HepG2 (cell line): Measurements from ENCODE around the gene ACTR6. TPM values are rescaled to one million over a fixed set of nuclear protein-coding genes. Genes with fewer than 3 reads are reported as not detected.

Experiments
- ATAC-seq: fragments of 200-7000 bp; cut with Tn5 transposase; 3 replicates; pipeline ENCODE4 v1.9.1; 2020; ENCODE audit warnings: mild to moderate bottlenecking, moderate library complexity
- BruUV-seq: library from RNA; stranded (reverse); fragments of 400-500 nt; replicated peaks from 2 replicates; lab custom pipeline; 2021; lab: Mats Ljungman, UMichigan
- CTCF ChIA-PET: fragments of 300-600 bp; formaldehyde crosslinking; extraction: SDS; loops from one replicate; lab custom pipeline; 2021; ENCODE audit warnings: low total read pairs, inconsistent platforms, low intra/inter-chr PET ratio; lab: Yijun Ruan, JAX
- POLR2A ChIA-PET: fragments of 350-600 bp; sonication (Branson Sonifier 250); formaldehyde crosslinking; loops from one replicate; lab custom pipeline; 2020; ENCODE audit warnings: antibody characterized with exemption, inconsistent platforms; lab: Yijun Ruan, JAX
- DNase-seq: peaks from one replicate; pipeline ENCODE4 v3.0.0-alpha.2; 2015; ENCODE audit warnings: low spot score
- FAIRE-seq: peaks from 3 replicates; lab custom pipeline; 2011; peaks lifted over from hg19 to GRCh38; lab: Jason Lieb, UNC
- H2AFZ ChIP-seq: one replicate; pipeline ENCODE4 v1.6.1; 2011; ENCODE audit warnings: low read length, inconsistent platforms
- H3K27ac ChIP-seq: fragments of 300-600 bp; 3 replicates; pipeline ENCODE4 v1.8.0; 2011; ENCODE audit warnings: mixed run types, mild to moderate bottlenecking, mixed read lengths, low read length, inconsistent platforms; ENCODE audit not compliant: insufficient read depth; ENCODE audit errors: extremely low read length
- H3K27me3 ChIP-seq, 2 experiments: fragments of 200-600 bp in 1 of 2; 2 replicates in 1 of 2; 3 replicates in 1 of 2; pipeline versions ENCODE4 v1.6.0 to v1.8.0; 2011; ENCODE audit warnings: low read length in 2 of 2, mild to moderate bottlenecking in 2 of 2, moderate library complexity in 2 of 2, inconsistent platforms in 1 of 2; ENCODE audit not compliant: insufficient read depth in 2 of 2, control insufficient read depth in 1 of 2
- H3K36me3 ChIP-seq, 2 experiments: fragments of 200-600 bp in 1 of 2; replicated peaks in 1 of 2; 2 replicates in 1 of 2; 3 replicates in 1 of 2; pipeline versions ENCODE4 v1.5.1 to v1.8.0; 2011; ENCODE audit warnings: low read length in 2 of 2, inconsistent platforms in 1 of 2; ENCODE audit not compliant: insufficient read depth in 2 of 2, control insufficient read depth in 1 of 2
- H3K4me1 ChIP-seq: 2 replicates; pipeline ENCODE4 v1.5.1; 2012; ENCODE audit warnings: low read length, inconsistent platforms; ENCODE audit not compliant: insufficient read depth
- H3K4me2 ChIP-seq: 2 replicates; pipeline ENCODE4 v1.6.0; 2011; ENCODE audit warnings: low read depth, low read length, inconsistent platforms
- H3K4me3 ChIP-seq, 3 experiments: fragments of 200-600 bp in 1 of 3; sonication (generic), shearing (Covaris generic) in 1 of 3; replicated peaks in 1 of 3; 2 replicates each; pipeline ENCODE4 v1.5.1; 2011 to 2016; ENCODE audit warnings: low read length in 3 of 3, inconsistent platforms in 2 of 3, low read depth in 2 of 3, mild to moderate bottlenecking in 2 of 3, control low read depth in 1 of 3, mixed read lengths in 1 of 3; ENCODE audit not compliant: insufficient read depth in 1 of 3
- H3K79me2 ChIP-seq: one replicate; pipeline ENCODE4 v1.6.1; 2011; ENCODE audit warnings: low read length, inconsistent platforms; ENCODE audit not compliant: insufficient read depth
- H3K9ac ChIP-seq: 2 replicates; pipeline ENCODE4 v1.6.0; 2011; ENCODE audit warnings: mild to moderate bottlenecking, low read depth, low read length, inconsistent platforms; ENCODE audit not compliant: insufficient read depth
- H3K9me3 ChIP-seq: 2 replicates; pipeline ENCODE4 v1.5.1; 2012; ENCODE audit warnings: mild to moderate bottlenecking, low read length
- H4K20me1 ChIP-seq: 2 replicates; pipeline ENCODE4 v1.6.0; 2011; ENCODE audit warnings: inconsistent platforms, mild to moderate bottlenecking, low read length, moderate library complexity; ENCODE audit not compliant: insufficient read depth
- BRD4 ChIP-seq: sonication (generic); formaldehyde crosslinking; IDR thresholded peaks from 2 replicates; pipeline ENCODE4 v1.4.0; 2020; ENCODE audit warnings: missing genetic modification reagents
- CHCHD3 ChIP-seq: sonication (generic); formaldehyde crosslinking; IDR thresholded peaks from 2 replicates; pipeline ENCODE4 v1.8.0; 2022; ENCODE audit warnings: mild to moderate bottlenecking, missing genetic modification reagents, moderate library complexity
- ETS1 ChIP-seq: sonication (generic); formaldehyde crosslinking; IDR thresholded peaks from 2 replicates; pipeline ENCODE4 v1.4.0; 2020; ENCODE audit warnings: missing genetic modification reagents
- FOXA1 ChIP-seq, 2 experiments: fragments of 450-650 bp in 1 of 2; sonication (generic) in 1 of 2; formaldehyde crosslinking in 1 of 2; IDR thresholded peaks; 2 replicates each; pipeline versions ENCODE4 v1.4.0 to v1.6.1; 2016 to 2020; ENCODE audit warnings: missing genetic modification reagents in 1 of 2
- SP1 ChIP-seq, 2 experiments: fragments of 450-650 bp in 1 of 2; sonication (generic) in 1 of 2; formaldehyde crosslinking in 1 of 2; IDR thresholded peaks; 2 replicates each; pipeline versions ENCODE4 v1.4.0 to v1.6.1; 2016 to 2020; ENCODE audit warnings: missing genetic modification reagents in 1 of 2
- ZNF101 ChIP-seq: sonication (generic); formaldehyde crosslinking; IDR thresholded peaks from 2 replicates; pipeline ENCODE4 v1.4.0; 2020; ENCODE audit warnings: mild to moderate bottlenecking, low read depth, missing genetic modification reagents, borderline replicate concordance
- ZNF549 ChIP-seq: sonication (generic); formaldehyde crosslinking; IDR thresholded peaks from 2 replicates; pipeline ENCODE4 v1.5.0; 2020; ENCODE audit warnings: missing genetic modification reagents
- WGBS: methylation state at CpG from one replicate; pipeline ENCODE4 v1.1.6; 2017; ENCODE audit warnings: low lambda C conversion rate; 5-methylcytosine and 5-hydroxymethylcytosine counted together
- in situ Hi-C: cut with HindIII; loops from 2 replicates; pipeline ENCODE4 v1.10.0; 2017; ENCODE audit warnings: low pct_unique_long_range_greater_than_20kb; ENCODE audit not compliant: extremely low pct_ligation_motif_present
- intact Hi-C: fragments of 100-400 bp; cut with micrococcal nuclease; formaldehyde crosslinking; loops from one replicate; pipeline ENCODE4 v1.10.0; 2022; ENCODE audit not compliant: unreplicated experiment
- polyA plus RNA-seq, 8 experiments: library from polyadenylated mRNA; depleted of rRNA in 3 of 8; stranded (reverse) in 7 of 8; unstranded in 1 of 8; fragments of >200 nt; fragmentation: Illumina TruSeq in 4 of 8; extraction: Trizol in 4 of 8; gene quantifications; 2 replicates each; pipeline versions ENCODE4 v1.2.1 to v1.2.3, GENCODE V29; 2011 to 2016; ENCODE audit warnings: low read depth in 4 of 8, missing spikeins in 1 of 8, mixed read lengths in 1 of 8; ENCODE audit not compliant: insufficient read depth in 1 of 8
- total RNA-seq, 5 experiments: library from RNA; depleted of rRNA; stranded (reverse); fragments of >200 nt; fragmentation: Illumina TruSeq; extraction: Trizol; gene quantifications; 2 replicates each; pipeline ENCODE4 v1.2.3, GENCODE V29; 2016; ENCODE audit warnings: low read depth in 1 of 5
- TF ChIP-seq, protein P1 (sequence below): sonication (generic); IDR thresholded peaks from 2 replicates; pipeline ENCODE4 v1.6.1; 2016; ENCODE audit warnings: low read depth, borderline replicate concordance
- TF ChIP-seq, protein P2 (sequence below): sonication (generic); formaldehyde crosslinking; IDR thresholded peaks from 2 replicates; pipeline ENCODE4 v1.4.0; 2020; ENCODE audit warnings: missing genetic modification reagents, borderline replicate concordance

Gene ACTR6
- total and polyA plus RNA-seq, 2 of the 13 experiments (the other 11 are each of a cell fraction or from before 2014, with no cell fraction given), result 12.9 to 22.4 TPM

DNA sequence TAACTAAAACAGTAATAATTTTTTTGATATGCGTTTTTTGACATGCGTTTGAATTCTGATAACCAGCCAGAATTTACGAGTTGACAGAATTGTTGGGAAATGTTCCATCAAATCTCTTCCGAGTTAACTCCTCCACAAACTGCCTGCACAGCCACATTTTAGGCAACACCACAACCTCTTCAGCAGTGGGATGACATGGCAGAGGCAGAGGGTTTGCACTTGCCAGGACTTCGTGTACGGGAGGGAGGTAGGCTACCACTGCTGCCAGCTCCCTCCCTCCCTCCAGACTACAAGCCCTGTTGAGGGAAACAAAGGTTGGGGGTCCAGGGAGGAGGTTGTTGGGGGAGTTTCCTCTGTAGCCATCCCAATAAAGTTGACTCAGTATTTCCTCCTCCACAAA, 14.5 kb upstream of the ACTR6 start:
- 93% methylated on average over 6 of the region's 6 CpGs for WGBS
- ATAC-seq (no peak), FAIRE-seq (no peak), DNase-seq (no peak)
- H3K36me3 ChIP-seq, result peaks cover 2 to 16% of the 10 kb centered on the region in 2 experiments; a peak in 3 of 5 replicates
- no peak overlapping the region for H3K9ac ChIP-seq
- BruUV-seq, result no TSS peak
- no peak overlapping the region for H3K27ac ChIP-seq
- no peak overlapping the region for H2AFZ ChIP-seq
- in situ Hi-C loops (no loop called here), intact Hi-C loops (no loop called here)
- ChIA-PET CTCF (no interaction called here), POLR2A (interaction anchor here (1.7 kb wide), 1 partner anchor 14 kb away, joined by 4 read pairs; the partner anchor contains the start of gene ACTR6)
- no peaks in the 10 kb centered on the region for H3K79me2 ChIP-seq
- no peaks in the 10 kb centered on the region for H4K20me1 ChIP-seq
- no peaks in the 10 kb centered on the region for H3K27me3 ChIP-seq
- no peak overlapping the region for H3K4me2 ChIP-seq
- no peak overlapping the region for H3K4me3 ChIP-seq
- peaks cover 23% of the 10 kb centered on the region for H3K4me1 ChIP-seq
- H3K9me3 ChIP-seq, result no peaks in the 10 kb centered on the region
- TF ChIP-seq ETS1 (CRISPR knock-in tag) (no peak), FOXA1 (IDR thresholded peaks at IDR 0.05) (no peak), FOXA1 (CRISPR knock-in tag; IDR thresholded peaks at IDR 0.05) (no peak), SP1 (IDR thresholded peaks at IDR 0.05) (no peak), SP1 (CRISPR knock-in tag; IDR thresholded peaks at IDR 0.05) (no peak), CHCHD3 (CRISPR knock-in tag) (no peak), ZNF101 (CRISPR knock-in tag) (no peak), ZNF549 (CRISPR knock-in tag) (no peak), BRD4 (CRISPR knock-in tag) (no peak)
- TF ChIP-seq, protein P1, sequence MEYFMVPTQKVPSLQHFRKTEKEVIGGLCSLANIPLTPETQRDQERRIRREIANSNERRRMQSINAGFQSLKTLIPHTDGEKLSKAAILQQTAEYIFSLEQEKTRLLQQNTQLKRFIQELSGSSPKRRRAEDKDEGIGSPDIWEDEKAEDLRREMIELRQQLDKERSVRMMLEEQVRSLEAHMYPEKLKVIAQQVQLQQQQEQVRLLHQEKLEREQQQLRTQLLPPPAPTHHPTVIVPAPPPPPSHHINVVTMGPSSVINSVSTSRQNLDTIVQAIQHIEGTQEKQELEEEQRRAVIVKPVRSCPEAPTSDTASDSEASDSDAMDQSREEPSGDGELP, result no peak
- TF ChIP-seq, protein P2, sequence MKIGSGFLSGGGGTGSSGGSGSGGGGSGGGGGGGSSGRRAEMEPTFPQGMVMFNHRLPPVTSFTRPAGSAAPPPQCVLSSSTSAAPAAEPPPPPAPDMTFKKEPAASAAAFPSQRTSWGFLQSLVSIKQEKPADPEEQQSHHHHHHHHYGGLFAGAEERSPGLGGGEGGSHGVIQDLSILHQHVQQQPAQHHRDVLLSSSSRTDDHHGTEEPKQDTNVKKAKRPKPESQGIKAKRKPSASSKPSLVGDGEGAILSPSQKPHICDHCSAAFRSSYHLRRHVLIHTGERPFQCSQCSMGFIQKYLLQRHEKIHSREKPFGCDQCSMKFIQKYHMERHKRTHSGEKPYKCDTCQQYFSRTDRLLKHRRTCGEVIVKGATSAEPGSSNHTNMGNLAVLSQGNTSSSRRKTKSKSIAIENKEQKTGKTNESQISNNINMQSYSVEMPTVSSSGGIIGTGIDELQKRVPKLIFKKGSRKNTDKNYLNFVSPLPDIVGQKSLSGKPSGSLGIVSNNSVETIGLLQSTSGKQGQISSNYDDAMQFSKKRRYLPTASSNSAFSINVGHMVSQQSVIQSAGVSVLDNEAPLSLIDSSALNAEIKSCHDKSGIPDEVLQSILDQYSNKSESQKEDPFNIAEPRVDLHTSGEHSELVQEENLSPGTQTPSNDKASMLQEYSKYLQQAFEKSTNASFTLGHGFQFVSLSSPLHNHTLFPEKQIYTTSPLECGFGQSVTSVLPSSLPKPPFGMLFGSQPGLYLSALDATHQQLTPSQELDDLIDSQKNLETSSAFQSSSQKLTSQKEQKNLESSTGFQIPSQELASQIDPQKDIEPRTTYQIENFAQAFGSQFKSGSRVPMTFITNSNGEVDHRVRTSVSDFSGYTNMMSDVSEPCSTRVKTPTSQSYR (CRISPR knock-in tag), result no peak
- TF ChIP-seq, all 625 proteins: peak for 0
